HUES64 (cell line): ENCODE data around the gene LSM3.

Experiments used
- H3K27ac ChIP-seq: 2 replicates; pipeline ENCODE4 v1.7.0; 2013; ENCODE audit warnings: low read depth, low read length, inconsistent platforms
- H3K27me3 ChIP-seq: 2 replicates; pipeline ENCODE4 v1.6.1; 2013; ENCODE audit warnings: mild to moderate bottlenecking, low read length; ENCODE audit not compliant: insufficient read depth
- H3K36me3 ChIP-seq: 2 replicates; pipeline ENCODE4 v1.6.1; 2013; ENCODE audit warnings: mild to moderate bottlenecking, low read length; ENCODE audit not compliant: insufficient read depth
- H3K4me1 ChIP-seq: 2 replicates; pipeline ENCODE4 v1.6.1; 2013; ENCODE audit warnings: mild to moderate bottlenecking, low read length, moderate library complexity; ENCODE audit not compliant: insufficient read depth
- H3K4me3 ChIP-seq: 2 replicates; pipeline ENCODE4 v1.5.1; 2013; ENCODE audit warnings: mild to moderate bottlenecking, low read length, moderate library complexity
- H3K9ac ChIP-seq: 2 replicates; pipeline ENCODE4 v1.6.1; 2013; ENCODE audit warnings: mild to moderate bottlenecking, low read depth, low read length
- H3K9me3 ChIP-seq: 2 replicates; pipeline ENCODE4 v1.6.1; 2013; ENCODE audit warnings: low read depth, low read length; ENCODE audit not compliant: insufficient read depth
- WGBS: fragments of 150-250, 120-280 bp; methylation state at CpG from one replicate; pipeline ENCODE4 v1.1.7; 2013; ENCODE audit warnings: missing lambda C conversion rate; 5-methylcytosine and 5-hydroxymethylcytosine counted together

LSM3 gene

DNA sequence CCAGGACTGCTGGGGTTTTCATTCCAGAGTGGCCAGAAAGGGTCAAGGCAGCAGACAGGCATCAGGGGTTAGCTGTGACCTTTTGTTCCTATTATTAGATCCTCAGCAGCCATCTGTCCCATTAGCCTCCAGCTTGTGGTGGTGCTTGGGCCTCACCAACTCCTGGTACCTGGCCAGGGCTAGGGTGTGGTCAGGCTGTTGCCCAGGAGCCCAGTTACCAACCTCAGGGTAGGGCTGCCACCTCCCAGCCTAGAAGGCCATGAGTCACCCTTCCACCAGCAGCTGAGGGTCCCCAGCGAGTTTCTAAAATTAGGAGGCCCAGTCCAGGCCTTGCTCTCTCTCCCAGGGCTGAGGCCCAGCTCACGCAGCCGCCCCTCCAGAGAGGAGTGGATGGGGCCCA is 41.6 kb upstream of the LSM3 start:
- WGBS, result 91% methylated on average over 3 of the region's 3 CpGs
- peaks cover 82% of the 10 kb centered on the region for H3K36me3 ChIP-seq
- H3K27ac ChIP-seq, result no peak overlapping the region
- H3K4me3 ChIP-seq, result no peak overlapping the region
- H3K4me1 ChIP-seq, result no peaks in the 10 kb centered on the region
- H3K27me3 ChIP-seq, result no peaks in the 10 kb centered on the region
- no peak overlapping the region for H3K9ac ChIP-seq
- H3K9me3 ChIP-seq, result no peaks in the 10 kb centered on the region

- 86% methylated on average over 3 of the region's 3 CpGs for WGBS
- Histone ChIP-seq H3K9ac (no peak overlapping the region), H3K4me1 (peaks cover 2% of the 10 kb centered on the region; the same call in 1 of the 2 replicates), H3K9me3 (no peaks in the 10 kb centered on the region), H3K27ac (no peak overlapping the region), H3K36me3 (peaks cover 83% of the 10 kb centered on the region), H3K27me3 (no peaks in the 10 kb centered on the region), H3K4me3 (no peak overlapping the region)
These were observed 41.2 kb upstream of the LSM3 start for GRCh38 chr3:14137445-14137844.

DNA sequence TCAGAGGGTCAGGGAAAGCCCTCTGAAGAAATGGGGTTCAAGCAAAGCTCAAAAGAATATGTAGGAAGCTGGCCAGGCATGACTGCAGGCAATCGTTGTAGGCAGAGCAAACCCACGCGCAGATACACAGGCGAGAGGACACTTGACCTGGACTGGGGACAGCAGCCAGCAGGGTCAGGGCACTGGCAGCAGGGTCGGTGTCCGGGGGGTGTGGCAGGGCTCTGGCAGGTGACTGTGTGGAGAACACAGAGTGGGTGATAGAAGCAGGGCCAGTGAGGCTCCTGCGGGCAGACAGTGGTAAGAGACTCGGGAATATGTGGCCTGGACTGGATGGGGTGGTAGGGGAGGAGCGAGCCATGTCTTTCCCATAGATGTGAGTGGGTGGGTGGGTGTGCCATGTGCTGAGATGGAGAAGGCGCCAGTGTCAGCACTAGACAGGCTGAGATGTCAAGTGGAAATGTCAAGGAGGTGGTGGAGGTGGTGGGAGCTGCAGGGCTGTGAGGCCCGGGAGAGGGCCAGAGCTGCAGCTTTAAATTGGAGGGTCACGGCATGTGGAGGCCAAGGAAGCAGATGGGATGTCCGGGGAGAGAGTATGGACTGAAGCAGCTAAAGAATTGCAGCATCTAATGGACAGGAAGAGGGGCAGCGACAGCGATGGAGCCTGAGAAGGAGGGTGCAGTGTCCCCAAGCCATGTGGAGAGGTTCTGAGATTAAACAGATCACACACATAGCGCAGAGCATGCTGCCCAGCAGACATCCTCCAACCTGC is 40.3 kb upstream of the LSM3 start:
- H3K36me3 ChIP-seq, result peaks cover 76% of the 10 kb centered on the region

DNA sequence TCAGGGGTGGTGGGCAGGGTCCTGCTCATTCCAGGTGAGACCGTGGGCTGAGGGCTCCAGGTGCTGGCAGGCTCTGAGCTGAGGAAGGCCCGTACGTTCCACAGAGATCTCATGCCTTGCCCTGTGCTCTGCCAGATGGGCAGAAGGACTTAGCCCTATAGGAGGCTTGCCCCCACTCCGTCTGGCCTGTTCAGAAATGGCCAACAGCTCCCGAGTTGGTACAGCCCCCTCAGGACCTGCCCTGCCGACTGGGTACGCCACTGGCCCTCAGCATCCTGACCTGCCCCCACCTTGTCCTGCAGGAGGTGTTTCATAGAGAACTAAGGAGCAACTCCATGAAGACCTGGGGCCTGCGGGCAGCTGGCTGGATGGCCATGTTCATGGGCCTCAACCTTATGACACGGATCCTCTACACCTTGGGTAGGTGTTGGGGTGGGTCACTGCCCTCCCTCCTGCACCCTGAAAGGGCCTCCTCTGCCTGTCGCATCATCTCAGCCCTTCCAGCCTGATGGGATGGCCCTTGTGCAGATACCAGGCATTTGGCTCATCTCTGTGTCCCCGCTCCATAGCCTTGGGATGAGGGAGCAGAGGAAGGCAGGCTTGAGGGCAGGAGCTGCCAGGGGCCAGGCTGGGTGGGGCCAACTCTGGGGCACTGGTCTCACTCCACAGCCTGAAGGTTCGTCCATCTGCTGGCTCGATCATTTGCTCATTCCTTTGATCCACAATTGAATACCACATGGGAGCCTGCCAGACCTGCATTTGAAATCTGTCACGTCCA is 39.5 kb upstream of the LSM3 start:
- no peak overlapping the region for H3K4me3 ChIP-seq
- H3K4me1 ChIP-seq, result peaks cover 19% of the 10 kb centered on the region; the same call in 1 of the 2 replicates
- H3K36me3 ChIP-seq, result peaks cover 68% of the 10 kb centered on the region
- H3K27me3 ChIP-seq, result no peaks in the 10 kb centered on the region
- 93% methylated on average over 14 of the region's 14 CpGs for WGBS
- no peaks in the 10 kb centered on the region for H3K9me3 ChIP-seq
- H3K27ac ChIP-seq, result no peak overlapping the region
- no peak overlapping the region for H3K9ac ChIP-seq

More for the DNA sequence above, 40.3 kb upstream of the LSM3 start:
- WGBS, result 95% methylated on average over 16 of the region's 16 CpGs
- Histone ChIP-seq H3K27me3 (no peaks in the 10 kb centered on the region), H3K9ac (no peak overlapping the region), H3K4me3 (no peak overlapping the region), H3K27ac (no peak overlapping the region), H3K9me3 (no peaks in the 10 kb centered on the region), H3K4me1 (peaks cover 11% of the 10 kb centered on the region; the same call in 1 of the 2 replicates)

DNA sequence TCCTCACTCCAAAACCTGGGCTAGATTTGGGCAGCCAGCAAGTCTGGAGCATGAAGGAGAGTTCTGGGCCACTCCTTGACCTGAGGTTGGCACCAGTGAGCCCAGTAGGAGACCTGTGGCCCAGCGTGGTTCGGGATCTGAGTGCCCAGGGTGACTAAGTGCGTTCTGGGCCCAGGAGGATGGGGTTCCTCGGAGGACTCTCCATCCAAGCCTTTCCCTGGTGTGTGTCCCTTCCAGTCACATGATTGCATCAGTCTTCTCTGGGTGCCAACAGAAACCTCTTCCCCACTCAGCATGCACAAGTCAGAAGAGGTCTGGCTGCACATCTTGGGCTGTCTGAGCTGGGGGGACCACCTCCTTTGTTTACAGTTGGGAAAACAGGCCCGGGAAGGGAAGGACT is 38.8 kb upstream of the LSM3 start:
- H3K36me3 ChIP-seq, result peaks cover 61% of the 10 kb centered on the region
- H3K4me3 ChIP-seq, result no peak overlapping the region
- no peaks in the 10 kb centered on the region for H3K27me3 ChIP-seq
- no peak overlapping the region for H3K27ac ChIP-seq
- H3K9me3 ChIP-seq, result no peaks in the 10 kb centered on the region
- 94% methylated on average over 5 of the region's 5 CpGs for WGBS
- H3K9ac ChIP-seq, result no peak overlapping the region
- H3K4me1 ChIP-seq, result peaks cover 26% of the 10 kb centered on the region; the same call in 1 of the 2 replicates

DNA sequence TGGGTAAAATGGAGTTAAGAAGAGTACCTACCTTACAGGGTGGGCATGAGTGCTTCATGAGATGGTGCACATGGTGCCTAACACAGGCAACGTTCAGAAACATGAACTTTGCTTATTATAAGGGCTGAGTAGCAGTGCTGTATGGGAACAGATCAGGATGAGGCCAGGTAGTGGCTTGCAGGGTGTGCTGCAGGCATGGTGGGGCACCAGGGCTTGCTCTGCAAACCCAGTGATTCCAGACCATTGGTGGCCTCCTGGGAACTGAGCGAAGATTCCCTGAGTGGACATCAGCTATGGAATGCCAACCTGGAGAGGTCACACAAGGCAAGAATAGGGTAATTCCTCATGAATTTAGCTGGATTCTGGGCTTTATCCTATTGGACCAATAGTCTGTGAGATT is 37.9 kb upstream of the LSM3 start:
- Histone ChIP-seq H3K9me3 (no peaks in the 10 kb centered on the region), H3K36me3 (peaks cover 58% of the 10 kb centered on the region), H3K4me1 (peaks cover 31% of the 10 kb centered on the region; the same call in 1 of the 2 replicates), H3K27ac (no peak overlapping the region), H3K9ac (no peak overlapping the region), H3K4me3 (no peak overlapping the region), H3K27me3 (no peaks in the 10 kb centered on the region)
- 97% methylated on average over 2 of the region's 2 CpGs for WGBS

DNA sequence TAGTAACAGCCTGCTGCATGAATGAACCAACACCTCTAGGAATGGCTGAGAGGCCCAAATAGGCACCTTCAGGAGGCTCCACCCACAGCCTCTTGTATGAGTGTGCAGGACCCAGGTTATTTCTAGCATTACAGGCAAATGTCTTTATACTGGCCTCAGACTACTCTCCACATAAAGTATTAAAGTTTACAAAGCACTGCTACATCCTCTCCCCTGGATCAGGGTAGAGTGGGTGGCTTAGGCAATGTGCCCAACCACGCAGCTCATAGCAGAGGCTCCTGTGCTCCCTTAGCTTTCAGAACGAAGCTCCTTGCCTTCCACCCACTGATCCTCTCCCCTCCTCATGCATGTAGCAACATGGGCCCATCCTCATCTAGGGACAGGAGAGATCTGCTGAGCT is 37.5 kb upstream of the LSM3 start:
- H3K36me3 ChIP-seq, result peaks cover 58% of the 10 kb centered on the region
- 87% methylated on average over 2 of the region's 2 CpGs for WGBS

DNA sequence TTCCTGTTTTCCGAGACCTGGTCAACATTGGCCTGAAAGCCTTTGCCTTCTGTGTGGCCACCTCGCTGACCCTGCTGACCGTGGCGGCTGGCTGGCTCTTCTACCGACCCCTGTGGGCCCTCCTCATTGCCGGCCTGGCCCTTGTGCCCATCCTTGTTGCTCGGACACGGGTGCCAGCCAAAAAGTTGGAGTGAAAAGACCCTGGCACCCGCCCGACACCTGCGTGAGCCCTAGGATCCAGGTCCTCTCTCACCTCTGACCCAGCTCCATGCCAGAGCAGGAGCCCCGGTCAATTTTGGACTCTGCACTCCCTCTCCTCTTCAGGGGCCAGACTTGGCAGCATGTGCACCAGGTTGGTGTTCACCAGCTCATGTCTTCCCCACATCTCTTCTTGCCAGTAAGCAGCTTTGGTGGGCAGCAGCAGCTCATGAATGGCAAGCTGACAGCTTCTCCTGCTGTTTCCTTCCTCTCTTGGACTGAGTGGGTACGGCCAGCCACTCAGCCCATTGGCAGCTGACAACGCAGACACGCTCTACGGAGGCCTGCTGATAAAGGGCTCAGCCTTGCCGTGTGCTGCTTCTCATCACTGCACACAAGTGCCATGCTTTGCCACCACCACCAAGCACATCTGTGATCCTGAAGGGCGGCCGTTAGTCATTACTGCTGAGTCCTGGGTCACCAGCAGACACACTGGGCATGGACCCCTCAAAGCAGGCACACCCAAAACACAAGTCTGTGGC is 36.8 kb upstream of the LSM3 start:
- H3K27me3 ChIP-seq, result no peaks in the 10 kb centered on the region
- no peak overlapping the region for H3K4me3 ChIP-seq
- no peak overlapping the region; the same call in 1 of the 2 replicates for H3K27ac ChIP-seq
- peaks cover 31% of the 10 kb centered on the region; the same call in 1 of the 2 replicates for H3K4me1 ChIP-seq
- no peaks in the 10 kb centered on the region for H3K9me3 ChIP-seq
- no peak overlapping the region for H3K9ac ChIP-seq
- WGBS, result 94% methylated on average over 19 of the region's 19 CpGs
- H3K36me3 ChIP-seq, result peaks cover 58% of the 10 kb centered on the region

More for the DNA sequence above, 37.5 kb upstream of the LSM3 start:
- Histone ChIP-seq H3K9ac (no peak overlapping the region), H3K9me3 (no peaks in the 10 kb centered on the region), H3K4me3 (no peak overlapping the region), H3K27me3 (no peaks in the 10 kb centered on the region), H3K4me1 (peaks cover 31% of the 10 kb centered on the region; the same call in 1 of the 2 replicates), H3K27ac (no peak overlapping the region)

DNA sequence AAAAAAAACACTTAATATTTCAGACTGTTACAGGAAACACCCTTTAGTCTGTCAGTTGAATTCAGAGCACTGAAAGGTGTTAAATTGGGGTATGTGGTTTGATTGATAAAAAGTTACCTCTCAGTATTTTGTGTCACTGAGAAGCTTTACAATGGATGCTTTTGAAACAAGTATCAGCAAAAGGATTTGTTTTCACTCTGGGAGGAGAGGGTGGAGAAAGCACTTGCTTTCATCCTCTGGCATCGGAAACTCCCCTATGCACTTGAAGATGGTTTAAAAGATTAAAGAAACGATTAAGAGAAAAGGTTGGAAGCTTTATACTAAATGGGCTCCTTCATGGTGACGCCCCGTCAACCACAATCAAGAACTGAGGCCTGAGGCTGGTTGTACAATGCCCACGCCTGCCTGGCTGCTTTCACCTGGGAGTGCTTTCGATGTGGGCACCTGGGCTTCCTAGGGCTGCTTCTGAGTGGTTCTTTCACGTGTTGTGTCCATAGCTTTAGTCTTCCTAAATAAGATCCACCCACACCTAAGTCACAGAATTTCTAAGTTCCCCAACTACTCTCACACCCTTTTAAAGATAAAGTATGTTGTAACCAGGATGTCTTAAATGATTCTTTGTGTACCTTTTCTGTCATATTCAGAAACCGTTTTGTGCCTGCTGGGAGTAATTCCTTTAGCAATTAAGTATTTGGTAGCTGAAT is 35.9 kb upstream of the LSM3 start:
- H3K4me1 ChIP-seq, result peaks cover 31% of the 10 kb centered on the region; the same call in 1 of the 2 replicates
- peaks cover 60% of the 10 kb centered on the region for H3K36me3 ChIP-seq
- H3K27me3 ChIP-seq, result no peaks in the 10 kb centered on the region
- WGBS, result 87% methylated on average over 8 of the region's 8 CpGs
- no peak overlapping the region for H3K4me3 ChIP-seq
- no peaks in the 10 kb centered on the region for H3K9me3 ChIP-seq
- peak overlapping the region; percentile 73; the same call in 1 of the 2 replicates for H3K27ac ChIP-seq
- H3K9ac ChIP-seq, result peak overlapping the region; percentile 33; the same call in 1 of the 2 replicates
